ENCODE results near the gene SLC44A1. TPM values are rescaled to one million over a fixed set of nuclear protein-coding genes. Genes with fewer than 3 reads are reported as not detected.

The SLC44A1 gene
- total and polyA plus RNA-seq, 10 of the 15 experiments (the other 5 are each of a cell fraction or from before 2014, with no cell fraction given), result 2.4 to 21.2 (median 12.4) TPM

GRCh38 chr9:105439428-105439827 is 195.0 kb downstream of the SLC44A1 start:
- H3K9me3 ChIP-seq (replicated peaks; ENCODE audit: control insufficient read depth, insufficient read depth, low read length), result no peaks in the 10 kb centered on the region; the same call in 2 of the 3 replicates
- ChIA-PET POLR2A (no interaction called here), SMC1A (ENCODE audit: uncharacterized antibody, unreplicated experiment) (no interaction called here), RAD21 (ENCODE audit: unreplicated experiment) (no interaction called here), CTCF (no interaction called here)
- intact Hi-C loops (cut with micrococcal nuclease; ENCODE audit: unreplicated experiment) (no loop called here), in situ Hi-C loops (cut with MboI) (no loop called here)
- H3K4me3 ChIP-seq, result no peak overlapping the region
- no peak for DNase-seq (ENCODE audit: low read depth, low spot score)
- no peak overlapping the region for H2AFZ ChIP-seq (ENCODE audit: control insufficient read depth, low read depth, low read length)
- H3K27me3 ChIP-seq (replicated peaks in 1 of 2; ENCODE audit: control insufficient read depth in 2 of 2, insufficient read depth in 2 of 2, low read length in 1 of 2), result no peaks in the 10 kb centered on the region
- no peak overlapping the region for H3K4me2 ChIP-seq (ENCODE audit: control insufficient read depth, insufficient read depth)
- no peaks in the 10 kb centered on the region for H4K20me1 ChIP-seq (ENCODE audit: control insufficient read depth, insufficient read depth)
- no peaks in the 10 kb centered on the region for H3K4me1 ChIP-seq (ENCODE audit: control insufficient read depth, insufficient read depth, low read length)
- no peak overlapping the region for H3K9ac ChIP-seq (ENCODE audit: control insufficient read depth, insufficient read depth, low read length)
- H3K79me2 ChIP-seq (ENCODE audit: control insufficient read depth, insufficient read depth, low read length), result no peaks in the 10 kb centered on the region
- BruUV-seq (replicated peaks), result no TSS peak
- no peak for ATAC-seq
- no peak for FAIRE-seq
- no peaks in the 10 kb centered on the region for H3K36me3 ChIP-seq (ENCODE audit: control insufficient read depth in 2 of 2, insufficient read depth in 2 of 2, low read length in 1 of 2)
- TF ChIP-seq TARDBP (IDR thresholded peaks at IDR 0.05; ENCODE audit: borderline replicate concordance), result no peak
- TF ChIP-seq IRF5 (IDR thresholded peaks at IDR 0.05; ENCODE audit: borderline replicate concordance), result no peak
- no peak for TF ChIP-seq ZBTB4 (CRISPR knock-in tag; IDR thresholded peaks at IDR 0.05)
- TF ChIP-seq IKZF1 (conservative IDR thresholded peaks at IDR 0.05), result no peak
- no peak for TF ChIP-seq ELK1 (IDR thresholded peaks at IDR 0.05; ENCODE audit: low read depth, low read length)
- no peak for TF ChIP-seq ATF3 (IDR thresholded peaks at IDR 0.05; ENCODE audit: borderline replicate concordance, extremely low read depth, low read depth, low read length)
- no peak for TF ChIP-seq TCF12 (IDR thresholded peaks at IDR 0.05; ENCODE audit: low read depth, low read length)
- TF ChIP-seq SRF (IDR thresholded peaks at IDR 0.05; ENCODE audit: low read depth in 2 of 2, low read length in 2 of 2), result no peak
- no peak overlapping the region for H3K27ac ChIP-seq (ENCODE audit: control insufficient read depth, insufficient read depth)

All from GM12878 (cell line).